Keratinocyte (primary cell): ENCODE results near the gene ZNF148. TPM values are rescaled to one million over a fixed set of nuclear protein-coding genes. Genes with fewer than 3 reads are reported as not detected.

Experiments used
- DNase-seq: peaks from one replicate; pipeline ENCODE4 v3.0.0-alpha.2; 2011; ENCODE audit warnings: low read depth, missing footprints, low spot score
- FAIRE-seq: peaks from 2 replicates; lab custom pipeline; 2011; peaks lifted over from hg19 to GRCh38; lab: Jason Lieb, UNC
- H2AFZ ChIP-seq: 2 replicates; pipeline ENCODE4 v1.6.0; 2012; ENCODE audit warnings: low read length, control low read depth, inconsistent platforms; ENCODE audit not compliant: control insufficient read depth
- H3K27ac ChIP-seq: 2 replicates; pipeline ENCODE4 v1.5.1; 2011; ENCODE audit warnings: low read length; ENCODE audit not compliant: control insufficient read depth, insufficient read depth
- H3K27me3 ChIP-seq: 3 replicates; pipeline ENCODE4 v1.6.0; 2011; ENCODE audit warnings: low read length; ENCODE audit not compliant: control insufficient read depth, insufficient read depth; ENCODE audit errors: extremely low read depth
- H3K36me3 ChIP-seq, 2 experiments: 2 replicates in 1 of 2; 3 replicates in 1 of 2; pipeline ENCODE4 v1.5.1; 2011; ENCODE audit warnings: low read length in 2 of 2, mild to moderate bottlenecking in 1 of 2; ENCODE audit not compliant: control insufficient read depth in 2 of 2, insufficient read depth in 2 of 2; ENCODE audit errors: extremely low read depth in 1 of 2
- H3K4me1 ChIP-seq: 3 replicates; pipeline ENCODE4 v1.5.1; 2011; ENCODE audit warnings: low read length; ENCODE audit not compliant: control insufficient read depth, insufficient read depth; ENCODE audit errors: extremely low read depth
- H3K4me2 ChIP-seq: 3 replicates; pipeline ENCODE4 v1.6.0; 2011; ENCODE audit warnings: low read depth, low read length; ENCODE audit not compliant: control insufficient read depth, insufficient read depth; ENCODE audit errors: extremely low read depth
- H3K4me3 ChIP-seq, 3 experiments: fragments of 200-600 bp in 1 of 3; sonication (generic) in 1 of 3; 2 replicates in 2 of 3; 3 replicates in 1 of 3; pipeline ENCODE4 v1.5.1; 2011 to 2016; ENCODE audit warnings: low read length in 3 of 3, mild to moderate bottlenecking in 3 of 3, control low read depth in 2 of 3, inconsistent platforms in 1 of 3, low read depth in 1 of 3, mixed read lengths in 1 of 3, mixed run types in 1 of 3, moderate library complexity in 1 of 3; ENCODE audit not compliant: control insufficient read depth in 2 of 3, insufficient read depth in 2 of 3; ENCODE audit errors: extremely low read depth in 1 of 3
- H3K79me2 ChIP-seq: 2 replicates; pipeline ENCODE4 v1.6.0; 2012; ENCODE audit warnings: low read length; ENCODE audit not compliant: control insufficient read depth, insufficient read depth
- H3K9ac ChIP-seq: 3 replicates; pipeline ENCODE4 v1.6.0; 2011; ENCODE audit warnings: low read length; ENCODE audit not compliant: control insufficient read depth, insufficient read depth; ENCODE audit errors: extremely low read depth
- H3K9me1 ChIP-seq: 3 replicates; pipeline ENCODE4 v1.6.0; 2011; ENCODE audit warnings: low read length; ENCODE audit not compliant: control insufficient read depth, insufficient read depth; ENCODE audit errors: extremely low read depth
- H3K9me3 ChIP-seq: 2 replicates; pipeline ENCODE4 v1.5.1; 2012; ENCODE audit warnings: low read depth, low read length; ENCODE audit not compliant: control insufficient read depth
- H4K20me1 ChIP-seq: 3 replicates; pipeline ENCODE4 v1.6.0; 2011; ENCODE audit warnings: low read length; ENCODE audit not compliant: control insufficient read depth, insufficient read depth; ENCODE audit errors: extremely low read depth
- CTCF ChIP-seq, 3 experiments: IDR thresholded peaks in 1 of 3; conservative IDR thresholded peaks in 1 of 3; optimal IDR thresholded peaks in 1 of 3; 2 replicates in 2 of 3; 3 replicates in 1 of 3; pipeline versions ENCODE3 to v1.5.1; 2011; ENCODE audit warnings: low read length in 3 of 3, mild to moderate bottlenecking in 3 of 3, moderate library complexity in 2 of 3, control low read depth in 1 of 3, inconsistent platforms in 1 of 3; ENCODE audit not compliant: insufficient read depth in 2 of 3; ENCODE audit errors: extremely low read depth in 1 of 3
- EZH2 ChIP-seq: IDR thresholded peaks from one replicate; pipeline ENCODE4 v1.6.1; 2012; ENCODE audit warnings: inconsistent platforms, mild to moderate bottlenecking, low read length, moderate library complexity
- dilution Hi-C: fragments of 300-500 bp; cut with MboI; formaldehyde crosslinking; loops from one replicate; pipeline ENCODE4 v1.7.0; 2020; ENCODE audit warnings: low sequenced_read_pairs; ENCODE audit not compliant: extremely low pct_ligation_motif_present
- polyA plus RNA-seq, 5 experiments: library from polyadenylated mRNA; depleted of rRNA in 3 of 5; stranded (reverse) in 3 of 5; stranded (forward) in 1 of 5; unstranded in 1 of 5; fragments of >200 nt; gene quantifications; 1 replicate in 1 of 5; 2 replicates in 3 of 5; 3 replicates in 1 of 5; pipeline versions ENCODE4 v1.2.1 to v1.2.3, GENCODE V29; 2011 to 2012; ENCODE audit warnings: missing spikeins in 2 of 5, low read depth in 1 of 5, low replicate concordance in 1 of 5

The ZNF148 gene
- polyA plus RNA-seq, 1 donor (not counting 4 experiments of a cell fraction or from before 2014, with no cell fraction given), result 21.4 TPM

GRCh38 chr3:125212091-125212508 is 163.0 kb downstream of the ZNF148 start:
- TF ChIP-seq CTCF (optimal IDR thresholded peaks at IDR 0.05 in 1 of 3, IDR thresholded peaks at IDR 0.05 in 1 of 3, conservative IDR thresholded peaks at IDR 0.05 in 1 of 3; ENCODE audit: extremely low read depth in 1 of 3, insufficient read depth in 2 of 3, low read length in 3 of 3) (no peak), EZH2 (no peak)
- no peak for FAIRE-seq
- peaks cover 0 to 6% of the 10 kb centered on the region in 2 experiments for H3K36me3 ChIP-seq
- peaks cover 13% of the 10 kb centered on the region for H3K4me1 ChIP-seq
- H2AFZ ChIP-seq, result peak overlapping the region; percentile 96
- H4K20me1 ChIP-seq, result no peaks in the 10 kb centered on the region
- peak overlapping the region; percentile 85 for H3K4me2 ChIP-seq
- peak overlapping the region; percentile 26 for H3K27ac ChIP-seq
- H3K79me2 ChIP-seq, result no peaks in the 10 kb centered on the region
- peak overlapping the region; percentile 83 for H3K9ac ChIP-seq
- peak overlapping the region; percentile 67 to 78 (median 76) for H3K4me3 ChIP-seq
- H3K27me3 ChIP-seq, result no peaks in the 10 kb centered on the region
- H3K9me3 ChIP-seq, result no peaks in the 10 kb centered on the region
- H3K9me1 ChIP-seq, result no peaks in the 10 kb centered on the region
- DNase-seq, result no peak
- dilution Hi-C loops, result no loop called here

- Histone ChIP-seq H3K27ac (no peak overlapping the region), H3K27me3 (no peaks in the 10 kb centered on the region), H3K79me2 (no peaks in the 10 kb centered on the region), H3K4me1 (peaks cover 13% of the 10 kb centered on the region), H4K20me1 (no peaks in the 10 kb centered on the region), H3K9me3 (no peaks in the 10 kb centered on the region), H2AFZ (peak overlapping the region; percentile 96), H3K4me2 (peak overlapping the region; percentile 85), H3K9me1 (no peaks in the 10 kb centered on the region), H3K4me3 (peak overlapping the region; percentile 67 to 78 (median 76)), H3K9ac (peak overlapping the region; percentile 83), H3K36me3 (peaks cover 0 to 6% of the 10 kb centered on the region in 2 experiments)
- TF ChIP-seq CTCF (optimal IDR thresholded peaks at IDR 0.05 in 1 of 3, IDR thresholded peaks at IDR 0.05 in 1 of 3, conservative IDR thresholded peaks at IDR 0.05 in 1 of 3; ENCODE audit: extremely low read depth in 1 of 3, insufficient read depth in 2 of 3, low read length in 3 of 3) (no peak), EZH2 (no peak)
- no peak for DNase-seq
- dilution Hi-C loops, result no loop called here
- no peak for FAIRE-seq
Measured at GRCh38 chr3:125211523-125212090, 163.5 kb downstream of the ZNF148 start.
